Stromal cell of bone marrow (primary cell): ENCODE measurements around the gene CARNS1.
"Not testable (repeated sequence)": the region's sequence is repeated elsewhere in the genome, so short reads cannot be mapped to it uniquely, and the experiment has no call there.

ENCODE experiments used
- DNase-seq: peaks from one replicate; pipeline ENCODE4 v3.0.0-alpha.2; 2012; ENCODE audit warnings: low read depth

The CARNS1 gene

GRCh38 chr11:67465530-67465929 lies 50.1 kb downstream of the CARNS1 start:
- DNase-seq: not testable (repeated sequence)

GRCh38 chr11:67466367-67466766 lies 50.9 kb downstream of the CARNS1 start:
- no peak for DNase-seq

GRCh38 chr11:67466962-67467771 lies 51.7 kb downstream of the CARNS1 start:
- no peak for DNase-seq

- DNase-seq: no peak
These were observed 52.6 kb downstream of the CARNS1 start for GRCh38 chr11:67468056-67468455.

GRCh38 chr11:67468456-67468758 lies 52.9 kb downstream of the CARNS1 start:
- no peak for DNase-seq

GRCh38 chr11:67468759-67469507 lies 53.5 kb downstream of the CARNS1 start, which contains the start of gene TMEM134:
TMEM134 (minus strand) TSS chr11:67469251; CDS start chr11:67469192, 59 bp downstream.
- peak; percentile 82 for DNase-seq

- no peak for DNase-seq
These were observed 54.0 kb downstream of the CARNS1 start for GRCh38 chr11:67469508-67469811.

- no peak for DNase-seq
These were observed 55.0 kb downstream of the CARNS1 start for GRCh38 chr11:67470337-67471002.

GRCh38 chr11:67472882-67473281 lies 57.4 kb downstream of the CARNS1 start:
- no peak for DNase-seq
